Activated CD4-positive, CD25-positive, alpha-beta regulatory T cell treated with anti-CD3 and anti-CD28 coated beads, Interleukin-2, amount 50 U/mL, for 72 hours (primary cell): Measurements from ENCODE around the gene HMCN1.
"Not testable (repeated sequence)": the region's sequence is repeated elsewhere in the genome, so short reads cannot be mapped to it uniquely, and the experiment has no call there.

Source experiments
- DNase-seq: peaks from one replicate; pipeline ENCODE4 v3.0.0; 2021

HMCN1 gene

DNA sequence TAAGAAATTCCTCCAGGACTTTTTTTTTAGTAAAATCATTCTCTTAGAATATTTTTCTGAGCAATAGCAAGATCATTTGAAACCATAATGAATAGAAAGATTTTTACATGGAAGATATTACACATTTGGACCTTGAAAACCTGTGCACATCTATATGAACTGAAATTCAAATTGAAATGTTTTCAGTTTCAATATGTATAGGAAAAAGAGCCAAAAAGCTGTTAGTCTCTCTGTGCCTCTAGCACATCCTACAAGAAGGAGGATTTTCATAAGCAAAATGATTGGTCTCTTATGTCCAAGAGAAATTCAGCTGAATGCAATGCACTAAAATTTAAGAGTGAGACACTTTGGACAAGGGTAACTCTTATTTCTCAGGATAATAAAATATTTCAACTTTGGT is 8.2 kb downstream of the HMCN1 start:
- no peak for DNase-seq

DNA sequence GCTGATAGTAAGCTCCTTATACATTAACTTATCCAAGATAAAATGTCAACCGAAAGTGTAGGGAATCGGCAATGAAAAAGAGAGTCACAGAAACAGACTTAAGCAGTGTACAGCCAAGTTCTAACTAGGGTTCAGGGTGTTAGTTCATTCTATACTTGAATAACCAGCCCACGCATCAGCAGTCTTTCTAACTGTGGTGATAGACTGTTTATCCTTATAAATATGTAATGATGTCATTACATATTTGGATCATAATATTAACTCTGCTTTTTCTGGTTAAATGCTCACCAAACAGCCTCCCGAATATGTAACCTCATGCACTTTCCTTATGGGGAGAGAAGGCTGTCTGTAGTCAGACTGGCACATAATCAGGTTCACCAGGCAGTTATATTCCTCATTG is 11.0 kb downstream of the HMCN1 start:
- no peak for DNase-seq

DNA sequence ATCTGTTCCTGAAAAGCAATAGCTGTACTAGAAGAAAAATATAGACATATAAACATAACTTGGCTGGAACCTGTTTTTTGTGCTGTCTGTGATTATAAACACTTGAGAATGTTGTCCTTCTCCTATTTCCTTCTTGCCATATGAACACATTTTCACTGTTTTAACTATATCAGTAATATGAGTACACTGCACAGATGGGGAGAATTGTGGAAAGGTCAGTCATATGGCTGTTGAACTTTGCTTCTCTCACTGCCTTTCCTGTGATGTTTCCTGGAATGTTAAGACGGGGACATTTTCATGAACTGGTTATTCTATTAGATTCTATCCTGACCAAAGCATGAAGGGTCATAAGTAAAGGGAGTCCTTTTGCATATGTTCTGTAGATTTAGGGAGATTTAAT is 24.9 kb downstream of the HMCN1 start:
- no peak for DNase-seq

DNA sequence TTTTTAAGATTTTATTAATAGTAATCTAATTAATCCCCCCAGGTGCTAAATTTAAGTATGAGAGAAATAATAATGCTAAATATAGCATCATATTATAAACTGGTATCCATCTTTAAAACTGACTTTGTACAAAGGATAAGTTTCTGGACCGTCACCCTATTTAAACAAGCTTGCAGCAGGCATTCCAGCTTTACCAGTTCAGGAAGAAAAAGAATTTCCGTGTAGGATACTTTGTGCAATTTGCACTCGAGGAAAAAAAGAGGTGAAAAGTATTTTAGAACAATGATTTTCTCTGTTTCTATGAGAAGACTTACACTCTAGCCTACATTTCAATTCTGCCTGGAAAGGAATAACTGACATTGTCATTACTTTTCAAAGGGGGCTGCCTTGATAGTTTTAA is 27.6 kb downstream of the HMCN1 start:
- DNase-seq: no peak

DNA sequence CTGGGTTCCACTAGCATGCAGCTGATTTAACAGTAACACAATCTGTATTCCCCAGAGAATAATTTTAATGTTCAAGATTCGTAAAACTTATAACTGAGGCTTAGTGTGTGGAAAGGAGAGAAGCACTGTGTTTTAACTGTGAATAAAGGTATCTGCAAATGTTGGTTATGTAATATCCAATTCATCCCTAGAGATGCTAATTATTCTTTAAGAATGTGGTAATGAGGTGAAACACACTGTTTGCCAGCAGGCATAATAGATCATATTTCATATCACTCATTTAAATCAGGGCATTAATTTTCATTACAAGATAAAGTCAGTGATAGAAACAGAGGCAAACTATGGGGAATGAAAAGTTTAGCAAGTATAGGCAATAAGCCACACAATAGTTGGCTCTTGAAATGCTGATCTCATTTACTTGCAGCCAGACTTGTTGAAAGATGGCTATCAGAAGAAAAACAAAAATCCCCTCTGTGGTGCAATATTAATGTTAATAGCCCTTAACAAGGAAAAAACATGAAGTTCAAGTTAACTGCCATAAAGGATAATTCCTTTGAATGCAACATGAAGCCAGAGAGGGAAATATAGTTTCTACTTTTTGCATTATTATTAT is 33.4 kb downstream of the HMCN1 start:
- no peak for DNase-seq

DNA sequence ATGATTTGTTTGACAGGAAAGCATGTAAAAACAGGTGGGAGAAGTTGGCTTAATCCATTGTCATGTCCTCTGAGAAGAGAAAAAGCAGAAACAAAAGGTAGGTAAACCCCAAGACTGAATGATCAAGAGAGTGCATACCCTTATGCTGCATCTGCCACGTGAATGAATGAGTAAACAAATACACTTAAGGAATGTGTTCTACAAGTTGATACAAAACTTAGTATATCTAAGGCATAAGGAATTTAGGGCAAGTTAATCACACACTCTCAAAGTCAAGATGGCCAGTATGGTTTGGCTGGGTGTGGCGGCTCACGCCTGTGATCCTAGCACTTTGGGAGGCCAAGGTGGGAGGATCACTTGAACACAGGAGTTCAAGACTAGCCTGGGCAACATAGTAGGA is 34.2 kb downstream of the HMCN1 start:
- no peak for DNase-seq

DNA sequence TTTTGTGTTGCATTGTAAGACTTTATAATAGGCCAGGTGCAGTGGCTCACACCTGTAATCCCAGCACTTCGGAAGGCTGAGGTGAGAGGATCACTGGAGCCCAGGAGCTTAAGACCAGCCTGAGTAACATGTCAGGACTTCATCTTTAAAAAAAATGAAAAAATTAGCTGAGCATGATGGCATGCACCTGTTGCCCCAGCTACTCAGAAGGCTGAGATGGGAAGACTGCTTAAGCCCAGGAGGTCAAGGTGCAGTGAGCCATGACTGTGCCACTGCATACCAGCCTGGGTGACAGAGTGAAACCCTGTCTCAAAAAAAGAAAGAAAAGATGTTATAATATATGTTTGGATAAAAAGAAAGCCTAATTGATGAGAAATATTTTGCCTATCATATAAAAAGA is 34.9 kb downstream of the HMCN1 start:
- DNase-seq: no peak

DNA sequence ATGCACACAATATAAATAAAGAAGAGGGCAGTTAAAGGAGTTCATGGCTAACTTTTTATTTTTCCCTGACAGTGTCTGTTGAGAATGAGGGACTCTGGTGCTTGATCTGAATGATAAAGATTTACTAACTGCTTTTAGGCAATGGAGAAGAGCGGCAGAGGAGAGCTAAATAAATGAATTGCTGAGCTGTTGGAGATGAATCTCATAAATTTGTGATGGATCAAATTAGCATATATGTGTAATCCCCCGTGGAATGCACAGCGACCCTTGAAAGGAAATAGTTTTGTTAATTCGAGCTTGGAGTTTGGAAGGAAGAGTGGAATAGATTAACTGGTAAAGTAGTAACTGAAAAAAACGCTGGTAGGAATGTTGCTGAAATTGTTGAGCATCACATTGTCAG is 40.2 kb downstream of the HMCN1 start:
- DNase-seq: no peak

DNA sequence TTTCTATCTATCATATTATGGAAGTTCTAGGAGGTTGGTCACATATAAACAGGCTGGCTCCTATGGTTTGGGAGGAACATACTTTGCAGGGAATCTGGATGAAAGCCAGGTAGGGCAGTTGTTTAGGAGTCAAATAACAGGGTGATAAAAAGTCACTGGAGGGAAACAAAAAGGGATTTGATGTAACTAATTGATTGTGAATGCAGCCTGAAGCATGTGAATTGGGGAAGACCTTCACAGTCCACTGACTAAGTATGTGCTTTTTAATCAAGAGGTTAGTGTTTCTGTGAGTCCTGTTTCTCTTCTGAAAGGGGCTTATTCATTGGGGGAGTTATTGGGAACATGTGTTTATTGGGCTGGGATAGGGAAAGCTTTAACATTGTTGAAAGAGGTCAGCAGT is 41.3 kb downstream of the HMCN1 start:
- no peak for DNase-seq

DNA sequence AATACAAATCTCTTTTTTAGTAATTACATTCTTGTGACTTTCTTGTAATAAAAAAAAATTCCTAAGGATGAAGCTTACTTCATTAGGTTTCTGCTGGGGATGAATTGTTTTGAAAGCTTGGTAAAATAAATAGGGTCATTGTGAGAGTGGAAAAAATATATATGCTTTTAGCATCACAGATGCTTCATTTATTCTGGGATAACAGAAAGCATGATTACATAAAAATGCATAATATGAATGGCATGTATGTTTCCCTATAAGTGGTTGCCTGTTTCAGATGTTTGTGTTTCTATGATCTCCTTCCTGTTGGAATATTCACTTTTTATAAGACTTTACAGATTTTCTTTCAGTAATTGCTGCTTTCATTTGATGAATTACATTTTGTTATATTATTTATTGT is 42.3 kb downstream of the HMCN1 start:
- no peak for DNase-seq

DNA sequence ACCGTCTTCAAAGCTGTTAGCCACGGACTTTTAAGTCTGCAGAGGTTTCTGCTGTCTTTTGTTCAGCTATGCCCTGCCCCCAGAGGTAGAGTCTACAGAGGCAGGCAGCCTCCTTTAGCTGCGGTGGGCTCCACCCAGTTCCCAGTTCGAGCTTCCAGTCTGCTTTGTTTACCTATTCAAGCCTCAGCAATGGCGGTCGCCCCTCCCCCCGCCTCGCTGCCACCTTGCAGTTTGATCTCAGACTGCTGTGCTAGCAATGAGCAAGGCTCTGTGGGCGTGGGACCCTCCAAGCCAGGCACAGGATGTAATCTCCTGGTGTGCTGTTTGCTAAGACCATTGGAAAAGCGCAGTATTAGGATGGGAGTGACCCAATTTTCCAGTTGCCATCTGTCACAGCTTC is 49.7 kb downstream of the HMCN1 start:
- not testable (repeated sequence) for DNase-seq

DNA sequence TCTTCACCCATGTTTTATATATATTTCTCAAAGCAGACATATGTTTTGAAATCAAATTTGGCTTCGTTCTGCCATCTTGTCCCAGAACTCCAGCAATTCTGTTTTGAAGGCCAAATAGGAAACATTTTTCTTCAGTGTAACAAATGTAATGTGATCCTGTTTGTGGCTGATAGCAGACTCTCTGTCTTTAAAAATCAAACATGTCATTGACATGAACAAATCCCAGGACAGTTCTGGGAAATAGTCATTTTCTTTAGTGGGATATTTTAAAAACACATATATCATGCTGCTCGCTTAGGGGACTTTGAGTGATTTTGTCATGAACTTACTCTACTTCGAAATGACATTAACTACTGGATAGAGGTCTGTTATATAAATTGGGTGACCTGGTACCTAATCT is 51.4 kb downstream of the HMCN1 start:
- DNase-seq: no peak

DNA sequence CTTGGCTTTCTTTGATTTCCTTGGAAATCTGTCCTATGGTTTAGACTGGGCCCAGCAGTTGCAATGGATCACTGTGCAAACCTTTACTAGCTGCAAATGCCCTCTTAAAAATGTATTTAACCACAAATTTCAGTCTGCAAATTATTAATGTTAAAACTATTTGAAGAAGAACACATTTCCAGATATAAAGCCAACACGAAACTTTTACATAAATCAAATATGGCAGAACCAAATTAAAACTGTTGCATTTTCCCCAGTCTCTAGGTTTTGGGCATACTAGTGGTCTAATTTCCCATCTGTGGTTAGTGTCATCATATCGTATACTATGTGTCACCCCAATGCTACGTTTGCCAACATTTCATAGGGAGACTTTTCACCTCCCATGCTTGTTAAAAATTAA is 52.3 kb downstream of the HMCN1 start:
- no peak for DNase-seq

DNA sequence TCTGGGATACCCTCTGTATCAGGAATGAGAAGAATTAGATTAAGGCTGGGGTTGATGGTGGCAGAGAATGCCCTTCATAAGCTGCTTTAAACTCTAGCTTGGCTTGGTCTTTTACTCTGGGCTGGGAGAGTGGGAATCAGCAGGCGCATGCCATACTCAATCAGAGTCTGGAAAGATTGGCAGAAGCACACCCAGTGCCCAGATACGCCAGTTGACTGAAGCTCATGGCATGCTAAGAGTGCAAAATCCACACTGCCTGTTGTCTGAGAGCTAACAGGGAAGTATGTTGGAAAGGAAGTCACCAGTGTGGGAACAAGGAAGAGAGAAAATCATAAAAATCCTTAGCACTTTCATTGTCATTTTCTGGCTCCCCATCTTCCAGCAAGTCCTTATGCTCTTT is 53.0 kb downstream of the HMCN1 start:
- no peak for DNase-seq

DNA sequence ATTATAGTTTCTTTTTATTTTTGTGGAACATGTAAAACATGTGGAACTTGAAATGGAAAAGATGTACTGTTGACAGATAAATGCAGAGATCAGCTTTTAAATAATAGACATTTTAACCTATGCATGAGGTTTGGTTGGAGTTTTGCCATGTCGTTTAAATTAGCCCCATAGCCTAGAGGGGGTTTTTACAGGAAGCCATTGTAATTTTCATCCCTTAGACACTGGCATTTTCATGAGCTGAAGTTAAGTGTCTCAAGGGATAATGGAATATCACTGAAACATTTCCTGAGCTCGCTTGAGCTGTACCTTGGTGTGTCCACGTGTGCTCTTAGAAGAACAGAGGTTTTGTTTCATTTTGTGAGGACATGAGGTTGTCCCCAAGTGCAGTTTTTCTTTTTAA is 54.2 kb downstream of the HMCN1 start:
- no peak for DNase-seq

DNA sequence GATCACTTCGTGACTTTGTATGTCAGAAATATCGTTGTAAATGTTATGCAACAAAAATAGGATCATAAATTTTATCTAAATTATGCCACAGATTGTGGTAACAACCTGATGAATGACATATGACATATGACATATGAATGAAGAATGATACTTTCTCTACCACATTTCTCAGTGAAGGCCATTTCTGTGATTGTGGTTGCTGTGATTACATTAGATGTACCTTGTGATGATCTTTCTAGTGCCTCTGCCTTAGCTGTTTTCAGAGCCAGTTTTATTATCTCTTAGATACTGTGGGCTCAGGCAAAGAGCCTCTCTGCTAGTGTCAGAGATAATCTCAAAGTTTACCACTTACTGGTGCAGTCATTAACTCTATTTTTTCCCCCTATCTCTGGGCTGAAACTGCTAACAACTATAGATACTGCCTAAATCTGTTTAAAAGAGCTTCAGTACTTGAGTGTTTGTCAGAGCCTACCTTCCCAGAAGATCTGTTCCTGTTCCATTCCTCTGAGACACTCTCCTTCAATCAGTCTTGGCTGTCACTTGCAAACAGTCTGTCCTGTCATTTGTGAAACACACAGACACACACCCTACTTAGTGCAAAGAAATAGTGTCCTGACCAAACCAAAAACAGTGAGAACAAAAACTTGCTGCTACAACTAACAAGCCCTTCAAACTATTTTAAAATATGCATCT is 55.5 kb downstream of the HMCN1 start:
- DNase-seq: no peak

DNA sequence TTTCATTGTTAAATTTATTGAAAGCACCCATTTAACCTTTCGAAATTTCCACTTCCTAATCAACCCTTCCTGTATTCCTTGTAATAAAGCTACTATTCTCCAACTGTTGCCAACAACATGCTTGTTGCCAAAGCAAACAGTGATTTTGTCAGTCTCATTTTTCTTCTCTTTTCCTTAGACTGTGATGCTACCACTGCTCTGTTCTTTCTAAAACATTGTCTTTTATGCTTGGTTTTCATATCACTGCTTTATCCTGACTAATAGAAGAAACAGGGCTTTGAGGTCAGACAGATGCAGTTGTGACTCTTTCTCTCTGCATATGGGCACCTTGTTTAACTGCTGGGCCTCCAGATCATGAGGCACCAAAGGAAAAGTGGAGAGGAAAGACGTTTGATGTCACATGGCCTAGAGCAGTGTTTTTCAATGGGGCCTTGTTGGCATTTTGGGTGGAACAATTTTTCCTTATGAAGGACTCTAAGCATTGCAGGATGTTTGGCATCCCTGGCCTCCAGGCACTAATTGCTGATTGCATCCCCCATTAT is 56.1 kb downstream of the HMCN1 start:
- DNase-seq: no peak

DNA sequence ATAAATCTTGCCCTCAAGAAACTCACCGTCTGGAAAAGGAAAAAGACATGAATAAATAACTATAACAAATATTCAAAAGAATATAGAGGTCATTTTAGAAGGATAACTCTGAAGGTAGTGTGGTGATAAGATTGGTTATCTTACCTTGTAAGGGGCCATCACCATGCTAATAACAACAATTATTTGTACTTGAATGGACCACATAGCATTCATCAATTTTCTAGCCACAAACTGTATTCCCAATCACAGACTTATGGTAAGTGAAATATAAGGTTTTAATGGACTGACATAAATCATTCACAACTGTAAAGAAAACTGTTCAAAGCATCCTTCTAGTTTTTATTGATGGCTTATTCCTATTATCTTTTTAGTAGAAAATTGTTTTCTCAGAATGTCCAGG is 57.8 kb downstream of the HMCN1 start:
- DNase-seq: no peak

DNA sequence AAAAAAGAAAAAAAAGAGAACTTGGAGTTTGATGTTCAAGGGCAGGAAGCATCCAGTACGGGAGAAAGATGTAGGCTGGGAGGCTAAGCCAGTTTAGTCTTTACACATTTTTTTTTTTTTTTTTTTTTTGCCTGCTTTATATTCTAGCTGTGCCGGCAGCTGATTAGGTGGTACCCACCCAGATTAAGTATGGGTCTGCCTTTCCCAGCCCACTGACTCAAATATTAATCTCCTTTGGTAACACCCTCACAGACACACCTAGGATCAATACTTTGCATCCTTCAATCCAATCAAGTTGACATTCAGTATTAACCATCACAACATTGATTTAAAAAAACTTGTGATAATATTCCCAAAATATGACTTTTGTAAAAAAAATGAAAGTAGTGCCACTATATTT is 60.3 kb downstream of the HMCN1 start:
- not testable (repeated sequence) for DNase-seq

DNA sequence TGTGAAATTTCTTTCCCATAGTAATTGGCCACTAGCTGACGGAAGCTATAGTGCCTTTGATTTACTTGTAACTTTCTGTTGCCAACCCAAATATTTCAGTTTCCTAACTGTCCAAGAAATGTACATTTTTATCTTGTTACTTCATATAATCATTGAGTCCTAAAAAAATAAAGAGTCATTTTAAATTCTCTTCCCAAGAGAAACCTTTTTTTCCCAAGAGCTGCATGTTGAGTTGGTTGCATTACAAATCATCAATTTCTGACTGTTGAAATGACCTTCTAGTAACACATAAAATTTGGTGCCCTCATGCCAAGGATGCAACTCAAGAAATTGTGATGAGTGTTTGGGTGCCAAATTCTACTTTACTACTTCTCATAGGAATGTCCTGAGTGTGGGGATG is 61.0 kb downstream of the HMCN1 start:
- DNase-seq: no peak

DNA sequence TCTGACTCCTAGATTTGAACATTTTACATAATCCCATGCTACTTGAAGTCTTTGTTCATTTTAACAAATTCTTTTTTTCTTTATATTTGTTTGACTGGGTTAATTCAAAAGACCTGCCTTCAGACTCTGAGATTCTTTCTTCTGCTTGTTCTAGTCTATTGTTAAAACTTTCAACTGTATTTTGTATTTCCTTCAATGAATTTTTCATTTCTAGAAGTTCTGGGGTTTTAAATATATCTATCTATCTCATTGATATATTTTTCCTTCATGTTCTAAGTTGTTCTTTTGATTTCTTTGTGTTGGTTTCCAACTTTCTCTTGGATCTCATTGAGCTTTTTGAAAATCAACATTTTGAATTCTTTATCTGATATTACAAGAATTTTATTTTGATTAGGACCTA is 64.3 kb downstream of the HMCN1 start:
- DNase-seq: no peak

DNA sequence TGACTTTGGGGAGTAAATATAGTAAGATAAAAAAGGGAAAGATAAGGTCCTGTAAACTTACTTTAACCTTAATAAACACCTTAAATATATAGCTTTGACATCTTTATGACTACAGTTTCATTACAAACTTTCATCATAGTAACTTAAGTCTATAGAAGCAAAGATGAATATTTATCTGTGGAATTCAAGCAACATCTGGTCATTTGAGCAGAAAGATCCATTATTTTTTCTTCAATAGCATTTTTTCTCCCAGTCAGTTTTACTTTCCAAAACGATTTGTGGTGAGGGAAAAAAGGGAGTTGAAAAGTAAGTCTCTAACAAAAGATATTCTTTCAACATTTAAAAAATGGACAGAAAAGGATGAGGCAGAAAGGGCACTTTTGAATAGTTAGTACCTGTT is 69.0 kb downstream of the HMCN1 start:
- no peak for DNase-seq

DNA sequence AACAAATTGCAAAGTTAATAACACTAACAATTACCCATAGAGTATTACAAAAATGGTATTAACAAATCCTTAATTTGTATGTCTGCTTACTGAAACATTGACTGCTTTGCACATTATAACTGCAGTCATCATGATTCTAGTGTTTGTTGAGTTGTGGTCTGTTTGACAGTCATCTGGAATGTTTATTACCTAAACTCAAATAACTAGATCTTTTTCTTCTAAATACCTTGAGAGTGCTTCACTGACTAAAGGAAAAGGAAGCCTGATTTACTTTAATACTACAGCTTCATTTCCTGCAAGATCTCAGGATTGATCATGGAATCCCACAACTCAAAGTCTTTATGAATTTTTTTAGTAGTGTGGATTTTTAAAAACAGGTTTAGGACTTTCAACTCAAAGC is 70.0 kb downstream of the HMCN1 start:
- DNase-seq: no peak

DNA sequence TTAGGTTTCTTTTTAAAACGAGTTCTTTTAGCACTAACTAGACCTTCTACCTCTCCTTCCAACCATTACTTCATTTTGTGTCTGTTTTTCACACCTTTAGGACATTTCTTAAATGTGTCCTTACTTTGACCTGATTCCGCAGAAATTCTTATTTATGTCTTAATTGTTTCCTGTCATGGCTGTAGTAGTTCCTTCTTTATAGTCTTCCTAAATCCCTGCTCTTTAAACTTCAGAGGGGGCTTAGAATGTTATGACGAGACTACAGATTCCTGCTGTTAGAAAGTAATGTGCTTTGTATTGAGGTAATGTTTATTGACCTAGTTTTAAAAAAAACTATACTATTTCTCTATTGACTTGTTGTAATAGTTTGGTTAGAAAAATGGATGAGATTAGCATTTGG is 70.4 kb downstream of the HMCN1 start:
- no peak for DNase-seq

DNA sequence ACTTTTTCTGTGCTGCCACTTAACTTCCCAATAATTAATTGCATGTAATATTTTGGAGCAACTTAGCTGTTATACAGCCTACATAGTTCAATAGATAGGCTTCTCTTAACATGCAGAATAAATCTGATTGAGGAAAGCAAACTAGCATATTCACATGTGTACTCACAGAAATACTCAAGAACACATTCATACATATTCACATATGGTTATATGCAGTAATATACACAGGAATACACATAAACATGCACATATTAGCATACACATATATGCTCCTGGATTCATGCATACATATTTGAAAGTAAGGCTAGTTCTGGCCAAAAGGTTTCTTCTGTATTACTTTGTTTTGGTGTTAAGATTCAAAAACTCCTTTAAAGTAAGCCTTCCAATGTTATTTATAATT is 73.1 kb downstream of the HMCN1 start:
- DNase-seq: no peak
